ENCODE results near the gene SLC2A6.

DNA sequence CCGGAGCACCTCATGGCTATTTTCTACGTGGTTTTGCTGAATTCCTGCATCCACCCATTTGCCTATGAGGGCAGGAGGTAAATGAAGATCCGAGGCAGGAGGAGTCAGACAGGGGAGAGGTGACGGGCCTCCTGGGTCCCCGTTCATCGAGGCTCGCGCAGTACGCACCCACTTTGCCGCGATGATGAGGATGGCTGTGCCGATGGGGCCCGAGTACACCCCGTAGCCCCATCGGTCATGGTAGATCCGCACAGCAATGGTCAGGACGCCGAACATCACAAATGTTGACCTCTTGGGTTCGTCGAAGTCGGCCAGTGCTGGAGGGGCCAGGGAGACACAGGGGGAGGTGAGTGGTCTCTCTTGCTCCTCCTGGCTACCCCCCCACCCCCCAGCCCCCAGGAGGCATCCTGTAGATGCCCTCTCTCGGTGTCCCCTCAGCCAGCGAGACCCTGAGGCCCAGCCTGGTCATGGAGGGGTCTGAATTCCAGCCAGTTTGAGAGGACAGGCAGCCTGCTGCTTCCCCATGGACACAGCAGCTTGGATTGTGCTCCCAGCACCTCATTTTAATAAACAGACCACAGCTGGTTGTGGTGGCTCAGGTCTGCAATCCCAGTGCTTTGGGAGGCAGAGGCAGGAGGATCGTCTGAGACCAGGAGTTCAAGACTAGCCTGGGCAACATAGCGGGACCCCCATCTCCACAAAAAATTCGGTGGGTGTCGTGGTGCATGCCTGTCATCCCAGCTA is 40.0 kb upstream of the SLC2A6 start:
- TF ChIP-seq POLR2A (IDR thresholded peaks at IDR 0.05) (no peak), CTCF (IDR thresholded peaks at IDR 0.05) (no peak)
